NCI-H1694 treated with DMSO at 0.1 percent for 48 hours (cell line): ENCODE data around the gene CSRNP3.
A peak's percentile ranks its signal among the peaks of the same experiment; 100 is the strongest.

Source experiments
- DNase-seq: peaks from one replicate; lab custom pipeline; 2025; lab: John Stamatoyannopoulos, UW

CSRNP3 gene

DNA sequence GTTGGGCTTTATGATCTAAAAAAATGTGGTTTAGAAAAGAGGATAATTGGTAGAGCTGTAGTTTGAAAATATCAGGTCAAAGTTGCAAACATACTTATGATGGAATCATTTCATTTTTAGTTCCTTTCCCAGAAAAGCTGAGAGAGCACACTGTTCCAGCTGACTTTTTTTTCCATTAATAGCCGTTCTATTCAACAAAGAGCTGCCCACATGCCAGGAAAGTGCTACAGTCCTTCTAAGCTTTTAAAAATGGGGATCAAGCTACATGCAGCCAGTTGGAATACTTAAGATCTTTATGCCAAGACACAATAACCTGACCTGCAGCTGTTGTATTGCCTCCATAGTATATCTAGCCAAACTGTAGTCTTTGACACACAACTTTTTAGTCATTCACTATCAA is 213.0 kb downstream of the CSRNP3 start:
- no peak for DNase-seq

DNA sequence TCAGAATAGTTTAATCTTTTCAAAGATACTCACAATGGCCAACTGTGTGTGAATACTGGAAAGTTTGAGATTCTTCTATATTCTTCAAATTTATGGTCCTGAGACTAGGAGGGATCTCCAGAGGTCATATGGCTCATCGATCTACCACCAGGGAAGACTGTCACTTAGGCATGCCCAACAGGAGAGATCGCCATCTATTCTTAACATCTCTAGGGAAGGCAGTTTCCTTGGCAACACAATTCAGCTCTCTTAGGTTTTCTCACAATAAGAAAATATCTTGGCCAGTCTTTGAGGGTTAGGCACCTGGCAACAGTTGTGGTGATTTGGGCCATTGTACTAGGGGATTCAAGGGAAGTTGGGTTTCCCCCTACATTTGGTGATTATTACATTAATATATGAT is 217.3 kb downstream of the CSRNP3 start:
- DNase-seq = no peak

DNA sequence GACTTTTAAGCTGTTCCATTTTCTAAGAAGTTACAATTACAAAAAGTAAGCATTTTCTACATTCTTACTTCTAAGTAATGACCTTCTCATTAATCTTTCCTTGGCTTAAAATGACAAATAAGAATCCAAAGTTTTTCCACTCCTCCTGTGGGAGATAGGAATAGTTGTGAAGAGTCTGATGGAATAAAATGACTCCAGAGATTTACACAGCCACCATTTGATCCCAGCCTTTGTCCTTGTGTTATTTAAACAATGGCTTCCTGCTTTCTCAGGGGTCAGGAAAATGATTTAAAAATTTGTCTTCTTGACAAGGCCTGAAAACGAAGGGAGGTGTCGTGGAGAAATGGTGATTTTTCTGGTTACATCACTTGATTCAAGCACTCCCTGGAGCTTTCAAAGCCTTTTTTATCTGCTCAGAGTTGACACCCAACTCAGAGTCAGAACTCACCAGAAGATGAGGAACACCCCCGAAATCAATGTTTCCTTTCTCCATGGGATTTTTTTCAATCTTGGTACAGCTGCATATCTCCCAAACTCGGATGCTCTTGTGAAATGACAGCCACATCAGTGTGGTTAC is 218.0 kb downstream of the CSRNP3 start:
- DNase-seq = no peak

DNA sequence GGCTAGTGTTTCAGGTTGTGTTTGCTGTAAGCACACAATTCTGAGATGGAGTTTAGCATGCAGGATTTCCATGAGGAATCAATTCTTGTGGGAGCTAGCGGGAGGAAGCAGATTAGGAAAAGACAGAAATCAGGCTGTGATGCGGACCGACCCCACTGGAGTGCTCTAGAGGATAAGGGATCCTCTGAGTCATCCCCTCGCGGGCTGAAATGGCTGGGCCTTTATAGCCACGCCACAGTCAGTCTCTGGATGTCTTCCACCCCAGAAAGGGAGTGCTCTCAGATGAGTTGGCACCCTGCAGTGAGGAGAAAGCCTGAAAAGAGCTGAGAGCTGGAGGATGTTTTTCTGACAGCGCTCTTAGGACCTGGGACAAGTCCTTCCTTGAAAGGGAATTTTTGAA is 222.1 kb downstream of the CSRNP3 start:
- no peak for DNase-seq

DNA sequence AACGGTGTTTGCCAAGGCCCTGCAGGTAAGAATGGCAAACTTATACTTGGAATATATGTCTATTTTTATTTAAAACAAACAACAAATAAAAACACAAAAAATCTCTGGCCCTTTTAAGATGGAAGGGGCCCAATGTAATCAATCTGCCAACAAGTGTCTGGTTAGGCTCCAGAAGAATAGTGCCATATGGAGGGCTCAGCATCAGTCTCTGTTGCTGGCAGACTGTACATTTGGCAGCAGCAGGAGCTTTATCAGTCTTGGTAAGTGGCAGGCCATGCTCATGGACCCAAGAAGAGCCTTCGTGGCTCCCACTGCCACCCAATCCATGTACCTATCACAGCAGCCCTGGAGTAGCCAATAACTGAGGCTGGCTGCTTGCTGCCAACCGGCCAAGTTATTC is 223.4 kb downstream of the CSRNP3 start:
- no peak for DNase-seq

DNA sequence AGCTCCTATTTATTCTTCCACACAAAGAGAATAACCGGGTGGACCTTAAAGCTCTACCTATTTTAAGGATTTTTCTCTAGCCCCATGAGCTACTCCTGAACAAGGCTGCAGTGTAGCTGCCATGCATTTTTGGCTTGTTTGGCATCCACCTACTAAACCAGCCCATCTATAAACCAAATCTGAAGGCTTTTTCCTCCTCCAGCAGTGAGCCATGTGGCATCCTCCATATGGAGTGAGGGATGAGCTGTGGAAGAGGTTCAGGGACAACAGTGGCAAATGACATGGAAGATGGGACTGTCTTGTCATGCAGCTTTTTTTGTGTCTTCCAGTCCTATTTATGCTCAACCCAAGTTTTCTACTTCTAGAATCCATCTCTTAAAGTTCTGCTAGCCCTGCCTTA is 224.3 kb downstream of the CSRNP3 start:
- no peak for DNase-seq

DNA sequence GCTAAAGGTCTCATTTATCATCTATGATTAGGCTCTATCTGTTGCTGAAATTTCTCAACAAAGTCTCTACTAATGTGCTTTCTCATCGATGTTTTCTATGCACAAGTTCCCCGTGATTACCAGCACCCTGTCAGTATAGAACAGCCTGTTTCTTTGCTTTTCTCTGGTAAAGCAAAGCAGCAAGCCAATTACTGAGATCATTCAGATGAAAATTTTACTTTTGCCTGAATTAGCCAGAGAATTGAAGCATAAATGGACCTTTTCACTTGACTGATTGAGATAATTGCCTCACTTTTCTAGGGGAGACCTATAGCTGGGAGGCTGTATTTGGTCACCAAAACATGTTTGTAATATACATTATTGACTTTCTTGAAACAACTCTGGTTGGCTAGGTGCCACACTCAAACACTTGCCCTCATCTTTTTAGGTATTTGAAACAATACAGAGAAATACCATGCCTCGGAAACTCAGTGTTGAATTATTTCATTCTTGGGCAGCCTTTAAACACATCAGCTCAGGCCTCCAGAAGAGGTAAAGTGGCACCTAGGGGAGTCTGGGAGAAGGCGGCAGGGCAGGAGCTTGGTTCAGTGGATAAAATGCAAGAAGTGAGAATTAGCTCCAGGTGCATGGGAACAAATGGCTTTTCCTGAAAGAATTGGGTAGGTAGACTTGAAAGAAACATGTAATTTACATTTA is 228.4 kb downstream of the CSRNP3 start:
- peak; percentile 88 for DNase-seq

DNA sequence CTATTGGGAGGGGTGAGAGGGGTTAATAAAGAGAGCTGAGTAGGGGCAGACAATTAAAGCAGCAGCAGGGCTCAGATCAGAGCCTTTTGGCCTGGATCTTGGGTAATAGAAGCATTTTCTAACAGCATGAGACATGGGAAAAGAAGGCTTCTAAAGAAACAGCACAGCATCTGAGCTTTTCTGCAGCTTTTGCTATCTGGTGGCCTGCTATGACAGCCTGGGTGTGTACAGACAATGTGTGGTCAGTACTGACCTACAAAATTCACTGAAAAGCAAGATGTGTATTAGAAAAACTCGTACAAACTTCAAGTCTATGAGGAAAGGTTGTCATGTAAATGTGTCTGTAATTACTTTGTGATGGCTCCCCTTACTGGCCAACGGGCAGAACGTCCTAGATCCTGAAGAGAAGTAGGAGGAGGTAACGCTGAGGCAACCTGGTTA is 229.0 kb downstream of the CSRNP3 start:
- peak; percentile 87 for DNase-seq

DNA sequence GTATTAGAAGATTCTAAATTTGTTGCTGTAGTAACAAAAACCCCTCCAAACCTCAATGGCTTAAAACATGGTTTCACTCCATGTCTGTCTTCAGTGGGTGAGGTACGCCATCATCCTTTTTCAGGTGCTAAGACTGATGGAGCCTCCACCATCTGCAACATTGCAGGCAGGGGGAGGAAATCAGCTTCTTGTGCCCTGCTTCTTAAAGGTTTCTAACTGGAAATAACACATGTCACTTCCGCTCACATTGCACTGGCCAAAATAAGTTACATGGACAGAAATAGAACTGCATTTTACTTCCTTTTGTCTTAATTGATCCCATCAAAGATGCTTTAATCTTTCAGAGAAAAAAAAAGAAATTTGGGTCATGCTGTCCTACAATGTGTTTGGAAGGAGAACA is 230.4 kb downstream of the CSRNP3 start:
- no peak for DNase-seq

DNA sequence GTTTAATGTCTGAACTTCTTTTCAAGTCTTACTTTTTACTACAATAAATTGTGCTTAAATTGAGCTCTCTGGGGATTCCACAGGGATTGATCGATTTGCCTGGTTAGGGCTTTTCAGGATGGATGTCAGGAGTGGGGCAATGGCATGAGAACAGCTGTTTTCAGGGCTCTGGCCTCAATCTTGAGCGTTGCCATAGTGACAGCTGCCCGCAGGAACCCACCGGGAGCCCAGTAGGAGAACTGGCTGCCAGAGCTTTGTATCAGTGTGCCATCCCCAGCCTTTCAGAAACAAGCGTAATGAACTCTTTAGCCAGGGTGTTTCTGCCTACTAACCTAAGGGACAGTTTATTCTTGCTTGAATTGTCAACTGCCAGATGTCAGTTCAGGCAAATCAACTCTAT is 231.0 kb downstream of the CSRNP3 start:
- peak; percentile 28 for DNase-seq

DNA sequence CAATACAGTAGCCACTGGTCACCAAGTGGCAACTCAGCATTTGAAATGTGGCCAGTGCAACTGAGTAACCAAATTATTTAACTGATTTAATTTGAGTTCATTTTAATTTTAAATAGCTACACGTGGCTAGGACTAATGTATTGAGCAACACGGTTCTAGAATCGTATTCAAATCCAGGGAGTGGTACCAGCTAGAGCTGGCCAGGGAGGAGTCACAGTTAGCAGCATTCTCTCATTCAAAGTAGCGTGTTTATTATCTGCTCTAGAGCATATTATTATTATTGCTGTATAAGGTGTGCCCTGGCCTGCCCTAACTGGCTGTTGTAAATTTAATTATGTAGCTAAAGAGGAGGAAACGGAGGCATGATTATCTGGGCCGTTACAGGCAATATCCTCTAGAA is 231.6 kb downstream of the CSRNP3 start:
- no peak for DNase-seq

DNA sequence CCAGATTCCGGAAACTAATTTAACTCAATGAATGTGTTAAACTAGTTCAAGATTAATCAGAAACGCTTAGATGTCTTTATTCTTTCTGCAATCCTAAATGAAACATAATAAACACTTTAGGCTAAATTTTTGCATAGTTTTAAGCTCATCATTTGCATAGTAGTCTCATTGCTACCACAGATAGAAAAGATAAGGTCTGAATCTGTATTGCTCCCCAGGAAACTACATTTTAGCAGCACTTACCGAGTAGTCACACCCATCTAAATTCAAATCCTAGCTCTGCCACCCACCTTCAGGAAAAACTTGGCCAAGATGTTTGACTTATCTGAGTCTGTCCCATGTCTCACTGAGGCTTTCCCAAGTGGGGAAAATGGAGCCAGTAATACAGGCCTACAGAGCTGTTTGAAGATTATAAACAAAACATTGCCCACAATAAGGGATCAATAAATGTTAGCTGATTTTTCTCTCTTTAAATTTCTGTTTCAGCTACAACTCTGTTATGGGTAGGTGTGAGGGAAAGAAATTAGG is 237.5 kb downstream of the CSRNP3 start:
- no peak for DNase-seq

DNA sequence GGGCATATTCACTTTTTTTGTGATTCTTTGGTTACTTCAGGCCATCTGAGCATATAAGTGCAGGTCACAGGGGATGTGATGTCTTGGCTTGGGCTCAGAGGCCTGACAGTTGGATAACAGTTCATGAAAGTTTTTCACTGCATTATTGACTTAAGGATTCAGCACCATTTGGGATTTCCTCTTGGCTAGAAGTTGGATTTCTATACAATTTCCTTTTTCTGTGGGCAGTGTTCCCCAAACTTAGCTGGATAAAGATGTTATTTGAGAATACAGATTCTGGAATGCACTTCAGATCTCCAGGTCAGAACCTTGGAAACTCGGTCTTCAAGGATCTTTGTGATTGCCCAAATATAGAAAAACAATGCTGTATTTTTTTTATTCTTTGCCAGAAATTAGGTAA is 246.6 kb downstream of the CSRNP3 start:
- no peak for DNase-seq

DNA sequence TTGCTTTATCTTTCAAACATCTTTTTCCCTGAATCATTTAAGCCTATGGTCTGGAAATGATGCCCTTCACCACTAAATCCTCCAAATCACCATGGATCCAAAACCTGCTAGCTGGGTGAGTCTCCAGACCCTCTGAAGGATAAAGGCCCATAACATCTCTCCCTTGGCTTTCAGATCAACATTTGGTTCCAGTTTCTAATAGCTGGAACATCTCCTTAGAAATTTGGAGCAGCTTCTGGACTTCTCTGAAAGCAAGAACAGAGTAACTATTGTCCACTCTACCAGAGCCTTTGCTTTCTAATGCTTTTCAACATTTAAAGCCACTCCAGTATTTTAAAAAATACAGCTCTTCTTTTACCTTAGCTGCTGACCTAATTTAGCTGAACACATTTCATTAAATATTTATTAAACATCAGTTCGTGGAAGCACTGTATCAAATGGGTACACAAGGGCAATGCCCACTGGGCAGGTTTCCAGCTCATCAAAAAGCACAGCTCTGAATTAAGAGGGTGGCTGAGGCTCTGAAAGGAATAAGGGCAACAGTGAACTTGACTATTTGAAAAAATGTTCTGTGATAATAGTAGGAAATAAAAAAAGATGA is 249.2 kb downstream of the CSRNP3 start:
- DNase-seq = no peak

DNA sequence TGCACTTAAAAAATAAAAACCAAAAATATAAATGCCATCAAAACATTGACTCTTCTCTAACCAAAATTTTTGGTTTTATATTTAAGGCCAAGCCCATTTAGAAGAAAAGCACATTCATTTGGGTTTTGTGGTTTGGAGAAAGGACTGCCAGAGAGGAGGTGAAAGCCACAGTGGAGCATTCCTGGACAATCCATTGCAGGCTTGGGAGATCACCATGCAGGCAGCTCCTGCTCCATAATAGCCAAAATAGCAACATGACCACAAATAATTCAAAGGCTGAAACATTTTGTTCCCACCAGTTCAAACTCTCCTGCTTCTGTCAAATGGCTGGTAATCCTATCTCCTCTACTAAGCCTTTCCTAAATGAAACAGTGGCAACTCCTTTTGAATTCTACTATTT is 251.0 kb downstream of the CSRNP3 start:
- DNase-seq = no peak

DNA sequence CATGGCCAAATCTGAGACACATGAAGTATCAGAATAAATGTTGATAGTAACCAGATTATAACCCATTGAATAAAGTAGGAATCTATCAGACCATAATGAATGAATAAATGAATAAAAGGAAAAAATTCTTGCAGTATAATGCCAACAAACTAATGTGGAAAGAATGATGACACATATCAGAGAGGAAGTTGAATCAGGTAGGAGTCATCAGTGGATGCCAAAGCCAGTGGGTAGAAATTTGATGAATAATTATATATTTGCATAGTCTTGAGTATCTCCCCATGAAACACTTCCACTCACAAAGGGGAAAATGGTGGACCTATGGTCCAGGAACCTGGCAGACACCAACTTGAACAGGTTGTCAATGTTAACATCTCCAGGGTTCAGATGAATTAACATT is 255.9 kb downstream of the CSRNP3 start:
- DNase-seq = no peak
